Kidney capillary endothelial cell (primary cell): Measurements from ENCODE around the gene CRY1.

Experiments used
- DNase-seq: peaks from one replicate; pipeline ENCODE4 v3.0.0-alpha.2; 2018; ENCODE audit warnings: low spot score

Gene CRY1

GRCh38 chr12:107093417-107094182 is at the start of gene CRY1:
Gene CRY1 (minus strand): TSS chr12:107093549. CDS start chr12:107092961, 588 bp downstream.
- peak; percentile 93 for DNase-seq

- DNase-seq, result no peak
Measured at GRCh38 chr12:107139787-107140186, 46.4 kb upstream of the CRY1 start.

DNA sequence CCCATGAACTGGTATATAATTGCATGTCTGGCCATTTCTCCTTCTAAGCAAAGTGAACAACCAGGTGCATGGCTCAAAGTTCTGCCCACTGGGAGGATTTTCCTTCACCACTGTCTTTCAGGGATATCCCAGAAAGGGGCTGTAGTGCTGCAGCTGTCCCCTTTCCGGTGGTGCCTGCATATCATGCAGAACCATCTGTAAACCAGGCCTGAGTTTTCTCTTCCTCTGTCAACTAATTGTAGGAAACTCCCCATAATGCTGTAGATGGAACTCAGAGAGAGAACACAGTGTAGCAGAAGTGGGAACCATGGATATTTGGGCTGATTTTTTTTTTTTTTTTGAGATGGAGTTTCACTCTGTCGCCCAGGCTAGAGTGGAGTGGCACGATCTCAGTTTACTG is 45.6 kb upstream of the CRY1 start:
- DNase-seq, result no peak

- DNase-seq, result no peak
Measured at GRCh38 chr12:107135177-107135576, 41.8 kb upstream of the CRY1 start.

DNA sequence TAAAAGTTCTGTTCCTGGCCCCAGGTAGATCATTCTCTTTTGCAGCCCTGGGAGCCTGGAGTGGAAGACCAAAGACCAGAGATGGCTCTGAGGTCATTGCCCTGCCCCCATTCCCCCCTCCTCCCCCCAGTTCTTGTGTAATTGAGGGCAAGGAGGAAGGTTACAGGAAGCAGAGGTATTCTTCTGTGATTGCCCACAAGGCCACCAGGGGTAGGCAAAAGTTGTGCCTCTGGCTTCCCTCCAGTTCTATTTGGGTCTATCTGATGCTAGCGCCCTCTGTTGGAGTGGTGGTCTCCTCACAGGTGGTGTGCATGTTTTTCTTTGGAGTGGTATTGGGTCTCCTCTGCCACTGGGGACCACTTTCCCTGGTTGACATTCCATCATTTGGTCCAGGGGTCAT is 41.2 kb upstream of the CRY1 start:
- DNase-seq, result no peak

- DNase-seq, result no peak
Measured at GRCh38 chr12:107133462-107133861, 40.1 kb upstream of the CRY1 start.

DNA sequence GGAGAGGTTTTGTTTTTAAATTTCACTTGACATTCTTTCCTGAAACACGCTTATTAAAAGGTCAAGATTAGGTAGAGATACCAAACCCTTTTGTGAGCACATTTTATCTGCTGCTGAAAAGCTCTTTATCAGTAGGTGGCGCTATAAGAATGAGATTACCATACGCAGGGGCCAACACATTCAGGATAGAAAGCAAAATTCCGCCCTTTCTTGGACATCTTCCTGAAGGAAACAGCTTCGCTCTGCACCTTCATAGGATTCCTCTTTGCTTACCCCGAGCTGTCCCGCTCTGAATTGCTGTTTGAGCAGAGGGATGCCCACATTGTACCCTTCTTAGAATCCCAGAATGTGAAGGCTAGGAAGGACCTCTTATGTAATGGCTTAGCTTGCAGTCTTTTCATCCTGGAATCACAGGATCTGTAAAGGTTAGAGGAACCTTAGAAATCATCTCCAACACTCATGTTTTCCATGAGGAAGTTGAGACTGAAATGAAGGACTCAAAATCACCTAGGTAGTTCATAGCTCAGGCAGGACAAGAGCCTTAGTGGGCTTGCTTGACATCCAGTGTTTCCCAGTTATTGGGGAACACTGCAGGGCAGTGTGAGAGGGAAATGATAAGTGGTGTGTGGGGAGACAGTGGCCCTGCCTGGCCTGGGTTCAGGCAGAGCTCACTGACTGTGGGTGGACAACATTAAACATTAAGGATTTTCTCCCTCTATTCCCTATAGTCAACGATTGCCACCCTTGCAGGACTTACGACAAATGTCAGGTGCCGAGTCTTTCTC is 38.7 kb upstream of the CRY1 start:
- peak; percentile 75 for DNase-seq

GRCh38 chr12:107130830-107131611 is 37.7 kb upstream of the CRY1 start:
- no peak for DNase-seq

GRCh38 chr12:107129315-107129930 is 36.1 kb upstream of the CRY1 start:
- no peak for DNase-seq

GRCh38 chr12:107127482-107128430 is 34.4 kb upstream of the CRY1 start:
- DNase-seq, result no peak

- peak; percentile 56 for DNase-seq
Measured at GRCh38 chr12:107126796-107127481, 33.6 kb upstream of the CRY1 start.

- no peak for DNase-seq
Measured at GRCh38 chr12:107125833-107126232, 32.5 kb upstream of the CRY1 start.

- DNase-seq, result no peak
Measured at GRCh38 chr12:107122452-107122958, 29.2 kb upstream of the CRY1 start.

- DNase-seq, result no peak
Measured at GRCh38 chr12:107119091-107119490, 25.7 kb upstream of the CRY1 start.

- no peak for DNase-seq
Measured at GRCh38 chr12:107118624-107119023, 25.3 kb upstream of the CRY1 start.

DNA sequence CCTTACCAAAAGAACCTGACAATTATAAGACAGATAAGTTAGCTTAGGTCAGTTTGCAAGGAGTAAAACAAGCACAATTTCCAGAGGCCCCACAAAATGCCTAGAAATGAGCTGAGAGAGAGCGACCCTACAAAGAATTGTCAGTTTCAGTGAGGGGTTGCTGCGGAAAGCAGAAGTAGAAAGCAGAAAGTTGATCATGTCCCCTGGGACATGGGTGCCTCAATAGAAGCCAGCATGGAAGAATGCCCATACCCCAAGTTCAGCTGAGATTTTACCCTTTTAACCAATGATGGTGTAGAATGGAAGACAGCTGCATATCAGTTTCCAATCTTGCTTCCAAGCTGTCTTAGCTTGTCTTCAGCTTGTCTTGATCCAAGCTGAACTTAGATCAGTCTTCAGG is 21.8 kb upstream of the CRY1 start:
- no peak for DNase-seq

GRCh38 chr12:107111314-107111713 is 18.0 kb upstream of the CRY1 start:
- DNase-seq, result no peak

DNA sequence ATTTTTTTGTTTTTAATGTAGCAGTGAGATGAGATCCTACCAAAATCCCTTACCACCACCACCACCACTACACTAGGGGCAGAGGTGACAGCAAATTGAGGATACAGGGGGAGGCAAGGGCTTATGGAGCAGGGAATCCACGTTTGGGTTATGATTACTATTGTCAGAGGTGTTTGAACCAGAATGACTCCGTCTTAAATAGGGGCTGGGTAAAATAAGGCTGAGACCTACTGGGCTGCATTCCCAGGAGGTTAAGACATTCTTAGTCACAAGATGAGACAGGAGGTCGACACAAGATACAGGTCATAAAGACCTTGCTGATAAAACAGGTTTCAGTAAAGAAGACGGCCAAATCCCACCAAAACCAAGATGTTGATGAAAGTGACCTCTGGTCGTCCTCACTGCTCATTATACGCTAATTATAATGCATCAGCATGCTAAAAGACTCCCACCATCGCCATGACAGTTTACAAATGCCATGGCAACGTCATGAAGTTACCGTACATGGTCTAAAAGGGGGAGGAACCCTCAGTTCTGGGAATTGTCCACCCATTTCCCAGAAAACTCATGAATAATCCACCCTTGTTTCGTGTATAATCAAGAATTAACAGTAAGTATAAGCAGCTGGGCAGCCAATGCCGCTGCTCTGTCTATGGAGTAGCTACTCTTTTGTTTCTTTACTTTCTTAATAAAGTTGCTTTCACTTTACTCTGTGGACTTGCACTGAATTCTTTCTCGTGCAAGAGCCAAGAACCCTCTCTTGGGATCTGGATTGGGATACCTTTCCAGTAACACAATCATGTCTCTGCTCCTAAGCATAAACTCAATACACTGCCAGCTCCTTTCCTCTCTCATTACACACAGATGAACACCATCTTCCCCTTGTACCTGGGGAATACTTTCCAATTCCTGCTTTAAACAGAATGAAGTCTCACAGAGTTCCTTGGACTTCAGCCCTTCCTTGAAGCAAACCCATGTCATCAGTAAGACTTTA is 16.7 kb upstream of the CRY1 start:
- DNase-seq, result no peak

GRCh38 chr12:107108995-107109508 is 15.7 kb upstream of the CRY1 start:
- DNase-seq, result no peak
